Type B pancreatic cell (in vitro differentiated cells): ENCODE results near the gene MTA3. TPM values are rescaled to one million over a fixed set of nuclear protein-coding genes. Genes with fewer than 3 reads are reported as not detected.

Source experiments
- DNase-seq: peaks from one replicate; pipeline ENCODE4 v3.0.0; 2021; ENCODE audit warnings: mixed read lengths; ENCODE audit not compliant: unreplicated experiment; ENCODE audit errors: extremely low spot score
- H3K27ac Mint-ChIP-seq: 2 replicates; pipeline ENCODE4 v1.8.0; 2021; ENCODE audit warnings: mild to moderate bottlenecking, mixed read lengths
- H3K27me3 Mint-ChIP-seq: 2 replicates; pipeline ENCODE4 v1.8.0; 2021; ENCODE audit warnings: mixed read lengths
- H3K36me3 Mint-ChIP-seq: 2 replicates; pipeline ENCODE4 v1.8.0; 2021; ENCODE audit warnings: mixed read lengths
- H3K4me1 Mint-ChIP-seq: one replicate; pipeline ENCODE4 v1.8.0; 2021; ENCODE audit warnings: mixed read lengths; ENCODE audit not compliant: unreplicated experiment
- H3K4me3 Mint-ChIP-seq: 2 replicates; pipeline ENCODE4 v1.8.0; 2021; ENCODE audit warnings: mild to moderate bottlenecking, mixed read lengths
- H3K9me3 Mint-ChIP-seq: 2 replicates; pipeline ENCODE4 v1.8.0; 2021; ENCODE audit warnings: mixed read lengths
- total RNA-seq: library from RNA; stranded (reverse); gene quantifications from 2 replicates; pipeline ENCODE4 v1.2.1, GENCODE V29; 2021; ENCODE audit warnings: low replicate concordance
- TF ChIP-seq, protein P1 (sequence below): fragments of 200-600 bp; sonication (generic); conservative IDR thresholded peaks from 2 replicates; pipeline ENCODE4 v1.5.0; 2021; ENCODE audit warnings: antibody characterized with exemption, mild to moderate bottlenecking

Gene MTA3
- total RNA-seq, 1 donor from 2014 or later, result 59.7 TPM

DNA sequence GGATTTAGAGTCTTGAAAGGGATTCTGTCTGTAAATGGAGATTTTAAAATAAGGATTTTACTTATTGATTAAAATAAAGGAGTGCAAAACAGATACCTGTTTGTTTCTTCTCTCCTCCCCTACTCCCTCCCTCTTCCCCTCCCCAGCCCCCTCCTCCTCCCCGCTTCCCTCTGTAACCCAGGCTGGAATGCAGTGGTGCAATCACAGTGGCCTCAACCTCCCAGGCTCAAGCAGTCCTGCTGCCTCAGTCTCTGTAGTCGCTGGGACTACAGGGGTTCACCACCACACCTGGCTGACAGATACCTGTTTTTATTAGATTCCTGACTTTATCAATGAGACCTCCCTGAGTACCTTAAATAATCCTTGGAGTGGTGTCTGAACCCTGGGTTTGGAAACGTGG, 138.4 kb downstream of the MTA3 start:
- Mint-ChIP-seq H3K4me3 (no peak overlapping the region), H3K27ac (no peak overlapping the region), H3K9me3 (no peaks in the 10 kb centered on the region), H3K36me3 (peaks cover 21% of the 10 kb centered on the region), H3K27me3 (no peaks in the 10 kb centered on the region), H3K4me1 (no peaks in the 10 kb centered on the region)
- DNase-seq, result no peak
- TF ChIP-seq, protein P1, sequence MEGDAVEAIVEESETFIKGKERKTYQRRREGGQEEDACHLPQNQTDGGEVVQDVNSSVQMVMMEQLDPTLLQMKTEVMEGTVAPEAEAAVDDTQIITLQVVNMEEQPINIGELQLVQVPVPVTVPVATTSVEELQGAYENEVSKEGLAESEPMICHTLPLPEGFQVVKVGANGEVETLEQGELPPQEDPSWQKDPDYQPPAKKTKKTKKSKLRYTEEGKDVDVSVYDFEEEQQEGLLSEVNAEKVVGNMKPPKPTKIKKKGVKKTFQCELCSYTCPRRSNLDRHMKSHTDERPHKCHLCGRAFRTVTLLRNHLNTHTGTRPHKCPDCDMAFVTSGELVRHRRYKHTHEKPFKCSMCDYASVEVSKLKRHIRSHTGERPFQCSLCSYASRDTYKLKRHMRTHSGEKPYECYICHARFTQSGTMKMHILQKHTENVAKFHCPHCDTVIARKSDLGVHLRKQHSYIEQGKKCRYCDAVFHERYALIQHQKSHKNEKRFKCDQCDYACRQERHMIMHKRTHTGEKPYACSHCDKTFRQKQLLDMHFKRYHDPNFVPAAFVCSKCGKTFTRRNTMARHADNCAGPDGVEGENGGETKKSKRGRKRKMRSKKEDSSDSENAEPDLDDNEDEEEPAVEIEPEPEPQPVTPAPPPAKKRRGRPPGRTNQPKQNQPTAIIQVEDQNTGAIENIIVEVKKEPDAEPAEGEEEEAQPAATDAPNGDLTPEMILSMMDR, result no peak

DNA sequence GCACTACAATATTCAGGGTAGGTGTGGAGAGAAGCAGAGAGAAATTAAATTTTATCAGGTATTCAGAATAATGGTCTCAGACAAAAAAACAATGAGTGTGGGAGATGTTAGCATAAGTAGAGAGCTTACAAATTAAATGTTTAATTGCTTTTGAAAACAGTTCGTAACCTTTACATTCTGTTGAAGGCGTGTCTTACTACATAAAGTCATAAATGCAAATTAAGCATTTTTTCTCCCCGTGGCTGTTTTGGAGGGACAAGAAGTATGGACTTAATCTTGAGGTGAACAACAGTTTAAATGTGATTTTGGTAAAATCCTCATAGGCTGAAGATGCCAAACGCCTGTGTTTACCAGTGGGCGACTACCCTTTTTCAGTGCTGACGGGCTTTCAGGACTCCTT, 139.7 kb downstream of the MTA3 start:
- H3K4me1 Mint-ChIP-seq, result no peaks in the 10 kb centered on the region
- no peaks in the 10 kb centered on the region for H3K9me3 Mint-ChIP-seq
- H3K4me3 Mint-ChIP-seq, result no peak overlapping the region
- peaks cover 18% of the 10 kb centered on the region for H3K36me3 Mint-ChIP-seq
- no peak overlapping the region for H3K27ac Mint-ChIP-seq
- TF ChIP-seq, protein P1, result no peak
- DNase-seq, result no peak
- no peaks in the 10 kb centered on the region for H3K27me3 Mint-ChIP-seq

DNA sequence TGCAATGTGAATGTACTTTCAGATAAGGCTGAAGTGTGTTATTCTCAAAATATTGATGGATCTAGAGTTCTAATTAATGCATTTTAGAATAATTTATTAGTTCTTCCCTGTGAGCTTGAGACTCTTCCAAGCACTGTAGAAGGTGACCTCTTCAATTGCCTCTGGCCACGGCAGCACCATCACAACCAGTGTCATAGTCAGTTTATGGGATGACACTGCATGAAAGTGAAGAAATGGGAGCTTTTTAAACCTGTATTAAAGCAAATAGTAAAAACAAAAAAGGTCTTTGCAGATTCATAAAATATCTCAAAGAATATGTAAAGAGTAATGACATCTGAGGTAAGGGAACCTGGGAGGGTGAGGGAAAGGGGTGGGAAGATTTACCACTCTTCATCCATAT, 143.5 kb downstream of the MTA3 start:
- no peaks in the 10 kb centered on the region for H3K4me1 Mint-ChIP-seq
- no peaks in the 10 kb centered on the region for H3K27me3 Mint-ChIP-seq
- no peak overlapping the region for H3K27ac Mint-ChIP-seq
- DNase-seq, result no peak
- H3K36me3 Mint-ChIP-seq, result peaks cover 11% of the 10 kb centered on the region
- no peak overlapping the region for H3K4me3 Mint-ChIP-seq
- TF ChIP-seq, protein P1, result no peak
- H3K9me3 Mint-ChIP-seq, result no peaks in the 10 kb centered on the region

DNA sequence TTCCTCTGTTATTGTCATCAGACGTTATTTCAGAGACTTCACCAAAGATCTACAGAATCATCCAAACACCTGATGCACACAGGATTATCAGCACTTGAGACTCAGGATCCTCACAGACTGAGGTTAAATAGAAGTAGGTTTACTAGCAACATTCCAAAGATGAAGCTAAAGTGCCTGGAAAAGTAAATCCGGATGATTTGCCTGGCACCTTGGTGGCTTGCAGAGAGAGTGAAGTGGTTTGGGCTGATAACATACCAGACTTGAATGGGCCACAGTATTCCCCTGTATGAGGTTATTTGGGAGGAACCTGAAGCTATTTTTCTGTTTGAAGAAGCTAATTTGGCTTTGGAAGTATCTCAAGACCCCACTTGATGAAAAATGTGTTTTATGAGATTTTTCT, 144.5 kb downstream of the MTA3 start:
- TF ChIP-seq, protein P1, result no peak
- Mint-ChIP-seq H3K27me3 (no peaks in the 10 kb centered on the region), H3K36me3 (peaks cover 9% of the 10 kb centered on the region), H3K27ac (no peak overlapping the region), H3K4me3 (no peak overlapping the region), H3K9me3 (no peaks in the 10 kb centered on the region), H3K4me1 (no peaks in the 10 kb centered on the region)
- no peak for DNase-seq

DNA sequence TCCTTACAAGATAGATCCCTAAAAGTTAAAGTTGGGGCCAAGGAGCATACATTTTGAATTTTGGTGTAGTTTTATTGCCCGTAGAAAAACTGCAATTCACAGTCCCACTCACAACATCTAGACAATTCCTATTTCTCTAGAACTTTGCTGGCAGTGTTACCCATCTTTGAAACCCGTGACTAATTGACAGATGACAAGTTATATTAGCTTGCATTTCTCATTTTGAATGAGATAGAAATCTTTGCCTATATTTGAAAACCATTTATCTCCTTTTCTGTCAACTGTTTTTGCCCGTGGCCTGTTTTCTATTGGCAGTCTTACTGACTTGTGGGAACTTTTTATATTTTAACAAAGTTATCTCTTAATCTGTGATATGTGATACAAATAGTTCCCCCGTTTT, 145.5 kb downstream of the MTA3 start:
- no peaks in the 10 kb centered on the region for H3K27me3 Mint-ChIP-seq

More for the DNA sequence above, 145.5 kb downstream of the MTA3 start:
- Mint-ChIP-seq H3K36me3 (peaks cover 3% of the 10 kb centered on the region), H3K9me3 (no peaks in the 10 kb centered on the region), H3K27ac (no peak overlapping the region), H3K4me3 (no peak overlapping the region), H3K4me1 (no peaks in the 10 kb centered on the region)
- no peak for DNase-seq
- TF ChIP-seq, protein P1, result no peak
